Uterus (tissue), 4 donors: Measurements from ENCODE around the gene MEAK7. TPM values are rescaled to one million over a fixed set of nuclear protein-coding genes. Genes with fewer than 3 reads are reported as not detected.

Experiments
- DNase-seq, 2 donors: peaks; one replicate each; pipeline ENCODE4 v3.0.0-alpha.2; 2019 to 2020
- H3K27ac ChIP-seq, 2 donors: fragments of 200-600 bp; sonication (generic); 1 replicate in 1 of 2; 2 replicates in 1 of 2; pipeline ENCODE4 v1.5.1; 2016 to 2018
- H3K27me3 ChIP-seq, 2 donors: fragments of 200-600 bp; sonication (generic); one replicate each; pipeline ENCODE4 v1.5.1; 2018 to 2019; ENCODE audit warnings: control low read depth in 1 of 2
- H3K36me3 ChIP-seq, 2 donors: fragments of 200-600 bp; sonication (generic); one replicate each; pipeline ENCODE4 v1.5.1; 2019; ENCODE audit warnings: control low read depth in 1 of 2
- H3K4me1 ChIP-seq, 2 donors: fragments of 200-600 bp; sonication (generic); one replicate each; pipeline ENCODE4 v1.5.1; 2018 to 2019; ENCODE audit warnings: control low read depth in 1 of 2
- H3K4me3 ChIP-seq, 2 donors: fragments of 200-600 bp; sonication (generic); 1 replicate in 1 of 2; 2 replicates in 1 of 2; pipeline ENCODE4 v1.5.1; 2018 to 2019; ENCODE audit warnings: mild to moderate bottlenecking in 1 of 2
- H3K9me3 ChIP-seq, 2 donors: fragments of 200-600 bp; sonication (generic); one replicate each; pipeline ENCODE4 v1.5.1; 2019; ENCODE audit warnings: control low read depth in 1 of 2
- POLR2A ChIP-seq, 2 donors: fragments of 450-650 bp; IDR thresholded peaks; one replicate each; pipeline ENCODE4 v1.6.1; 2016; ENCODE audit warnings: antibody characterized with exemption in 2 of 2, mild to moderate bottlenecking in 1 of 2, moderate library complexity in 1 of 2
- intact Hi-C: fragments of 100-400 bp; cut with DNase I; formaldehyde crosslinking; loops from one replicate; pipeline ENCODE4 v1.15.1; 2023; ENCODE audit warnings: low total_unique reads
- total RNA-seq, 4 donors: library from RNA; depleted of rRNA in 3 of 4; stranded (reverse); fragments of >200 nt in 3 of 4; gene quantifications; one replicate each; pipeline versions ENCODE4 v1.1.0 to v1.2.4, GENCODE V29; 2014 to 2023
- TF ChIP-seq, protein P1 (sequence below), 4 experiments: fragments of 200-600 bp in 2 of 4; fragments of 450-650 bp in 2 of 4; sonication (generic) in 2 of 4; IDR thresholded peaks; one replicate each; pipeline ENCODE4 v1.5.1; 2016 to 2019; ENCODE audit warnings: antibody characterized with exemption in 4 of 4, mild to moderate bottlenecking in 2 of 4, moderate library complexity in 1 of 4
- donor health status: DM: yes; HTN: yes; CAD: no.

MEAK7 gene
- total RNA-seq, 4 donors from 2014 or later, result 11.3 to 26.8 (median 21.4) TPM

DNA sequence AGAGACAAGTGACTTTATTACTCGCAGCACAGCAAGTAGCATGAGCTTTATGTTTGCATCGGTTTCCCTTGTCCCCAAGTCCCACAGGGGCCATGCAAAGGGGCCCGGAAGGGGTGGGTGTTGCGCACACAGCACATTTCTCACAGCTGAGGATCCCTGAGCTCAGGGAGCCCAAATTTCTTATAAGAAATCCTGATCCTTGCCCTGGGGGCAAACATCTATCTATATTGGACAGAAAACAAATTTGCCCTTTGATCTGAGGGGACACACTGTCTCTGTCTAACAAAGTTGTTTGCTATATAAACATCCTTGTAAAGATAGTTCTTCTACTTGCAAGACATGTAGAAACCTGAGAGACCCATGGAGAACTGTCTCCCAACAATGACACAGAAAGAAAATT, 35.7 kb upstream of the MEAK7 start:
- no peaks in the 10 kb centered on the region for H3K27me3 ChIP-seq
- TF ChIP-seq, protein P1, sequence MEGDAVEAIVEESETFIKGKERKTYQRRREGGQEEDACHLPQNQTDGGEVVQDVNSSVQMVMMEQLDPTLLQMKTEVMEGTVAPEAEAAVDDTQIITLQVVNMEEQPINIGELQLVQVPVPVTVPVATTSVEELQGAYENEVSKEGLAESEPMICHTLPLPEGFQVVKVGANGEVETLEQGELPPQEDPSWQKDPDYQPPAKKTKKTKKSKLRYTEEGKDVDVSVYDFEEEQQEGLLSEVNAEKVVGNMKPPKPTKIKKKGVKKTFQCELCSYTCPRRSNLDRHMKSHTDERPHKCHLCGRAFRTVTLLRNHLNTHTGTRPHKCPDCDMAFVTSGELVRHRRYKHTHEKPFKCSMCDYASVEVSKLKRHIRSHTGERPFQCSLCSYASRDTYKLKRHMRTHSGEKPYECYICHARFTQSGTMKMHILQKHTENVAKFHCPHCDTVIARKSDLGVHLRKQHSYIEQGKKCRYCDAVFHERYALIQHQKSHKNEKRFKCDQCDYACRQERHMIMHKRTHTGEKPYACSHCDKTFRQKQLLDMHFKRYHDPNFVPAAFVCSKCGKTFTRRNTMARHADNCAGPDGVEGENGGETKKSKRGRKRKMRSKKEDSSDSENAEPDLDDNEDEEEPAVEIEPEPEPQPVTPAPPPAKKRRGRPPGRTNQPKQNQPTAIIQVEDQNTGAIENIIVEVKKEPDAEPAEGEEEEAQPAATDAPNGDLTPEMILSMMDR (IDR thresholded peaks at IDR 0.05), result no peak
- no peak for TF ChIP-seq POLR2A (IDR thresholded peaks at IDR 0.05)
- intact Hi-C loops, result no loop called here
- no peak overlapping the region for H3K27ac ChIP-seq
- no peaks in the 10 kb centered on the region for H3K4me1 ChIP-seq
- no peaks in the 10 kb centered on the region for H3K9me3 ChIP-seq
- no peak for DNase-seq
- no peaks in the 10 kb centered on the region for H3K36me3 ChIP-seq
- no peak overlapping the region for H3K4me3 ChIP-seq

- Histone ChIP-seq H3K4me3 (no peak overlapping the region), H3K27ac (no peak overlapping the region), H3K4me1 (no peaks in the 10 kb centered on the region), H3K9me3 (no peaks in the 10 kb centered on the region), H3K36me3 (no peaks in the 10 kb centered on the region), H3K27me3 (no peaks in the 10 kb centered on the region)
- TF ChIP-seq, protein P1 (IDR thresholded peaks at IDR 0.05), result no peak
- no peak for TF ChIP-seq POLR2A (IDR thresholded peaks at IDR 0.05)
- intact Hi-C loops, result no loop called here
- no peak for DNase-seq
Observed at GRCh38 chr16:84538222-84538840, 33.9 kb upstream of the MEAK7 start.

GRCh38 chr16:84537491-84538151, 33.2 kb upstream of the MEAK7 start:
- Histone ChIP-seq H3K4me3 (no peak overlapping the region), H3K27me3 (no peaks in the 10 kb centered on the region), H3K36me3 (no peaks in the 10 kb centered on the region), H3K27ac (no peak overlapping the region), H3K4me1 (no peaks in the 10 kb centered on the region), H3K9me3 (no peaks in the 10 kb centered on the region)
- intact Hi-C loops, result no loop called here
- no peak for DNase-seq
- TF ChIP-seq, protein P1 (IDR thresholded peaks at IDR 0.05), result no peak

DNA sequence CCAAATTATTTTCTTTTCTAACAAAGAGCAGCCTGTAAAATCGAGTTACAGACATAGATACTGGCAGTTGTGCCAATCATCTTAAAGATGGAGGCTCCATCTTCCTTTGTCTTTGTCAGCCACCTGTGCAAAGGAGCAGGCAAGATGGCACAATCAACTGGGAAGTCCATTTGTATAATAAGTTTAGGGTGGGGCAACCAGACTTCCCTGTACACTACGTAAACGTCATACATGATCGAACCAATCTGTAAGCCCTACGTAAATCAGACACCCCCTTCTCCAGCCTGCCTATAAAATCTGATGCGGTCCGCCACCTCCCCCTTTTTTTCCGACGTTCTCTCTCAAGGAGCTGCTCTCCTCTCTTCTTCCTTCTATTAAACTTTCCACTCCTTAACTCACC, 31.4 kb upstream of the MEAK7 start:
- H3K4me3 ChIP-seq, result no peak overlapping the region
- intact Hi-C loops, result no loop called here
- H3K9me3 ChIP-seq, result no peaks in the 10 kb centered on the region
- H3K27me3 ChIP-seq, result no peaks in the 10 kb centered on the region
- H3K4me1 ChIP-seq, result peaks cover 8 to 10% of the 10 kb centered on the region in 2 donors
- TF ChIP-seq, protein P1 (IDR thresholded peaks at IDR 0.05), result no peak
- no peak for TF ChIP-seq POLR2A (IDR thresholded peaks at IDR 0.05)
- no peak for DNase-seq
- no peaks in the 10 kb centered on the region for H3K36me3 ChIP-seq
- no peak overlapping the region for H3K27ac ChIP-seq

DNA sequence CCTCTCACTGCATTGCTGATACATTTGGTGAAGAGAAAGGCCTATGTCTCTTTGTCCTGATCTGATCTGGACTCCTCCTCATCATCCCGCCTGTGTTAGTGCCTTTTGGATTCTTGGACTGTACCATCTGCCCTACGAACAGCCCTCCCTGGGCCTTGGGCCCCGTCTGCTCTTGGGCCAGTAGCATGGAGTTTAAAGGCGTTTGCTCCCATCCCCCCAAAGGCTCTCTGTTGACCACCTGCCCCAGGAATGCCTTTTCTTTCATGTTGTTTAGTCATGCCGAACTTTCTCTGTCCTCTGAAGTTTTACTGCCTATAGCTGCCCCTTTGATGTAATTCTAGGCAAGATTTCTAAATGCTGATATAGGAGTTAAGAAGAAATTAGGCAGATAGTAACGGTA, 30.9 kb upstream of the MEAK7 start:
- Histone ChIP-seq H3K27me3 (no peaks in the 10 kb centered on the region), H3K4me1 (peaks cover 8 to 10% of the 10 kb centered on the region in 2 donors), H3K9me3 (no peaks in the 10 kb centered on the region), H3K4me3 (no peak overlapping the region), H3K27ac (no peak overlapping the region), H3K36me3 (no peaks in the 10 kb centered on the region)
- DNase-seq, result no peak
- intact Hi-C loops, result no loop called here
- TF ChIP-seq, protein P1 (IDR thresholded peaks at IDR 0.05), result no peak
- no peak for TF ChIP-seq POLR2A (IDR thresholded peaks at IDR 0.05)
